Measurements from ENCODE around the gene DGKG. TPM values are rescaled to one million over a fixed set of nuclear protein-coding genes. Genes with fewer than 3 reads are reported as not detected.
A peak's percentile ranks its signal among the peaks of the same experiment; 100 is the strongest.

The DGKG gene
- total RNA-seq, 2 donors from 2014 or later, result 0.42 to 1.0 TPM

DNA sequence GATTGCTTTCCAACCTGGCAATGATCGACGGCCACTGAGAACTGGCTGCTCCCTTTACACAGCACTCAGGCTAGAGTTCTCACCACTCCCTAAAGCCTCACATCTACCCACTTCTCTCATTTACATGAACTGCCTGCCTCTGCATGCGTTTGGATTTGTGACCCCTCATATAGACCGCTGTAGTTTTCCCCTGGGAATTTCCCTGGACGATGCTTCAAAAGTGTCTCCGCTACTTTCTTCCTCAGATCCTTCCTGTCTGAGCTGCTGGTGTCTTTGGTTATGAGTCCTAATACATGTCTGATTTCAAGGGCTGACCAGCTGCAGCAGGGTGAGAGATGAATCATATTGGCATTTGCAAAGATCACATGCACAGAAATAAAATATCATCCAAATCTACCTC is 136.4 kb downstream of the DGKG start:
- no peak for ATAC-seq (replicated peaks in 1 of 2)
- no peak overlapping the region for H3K27ac Mint-ChIP-seq
- DNase-seq, result no peak
- H3K9me3 Mint-ChIP-seq, result no peaks in the 10 kb centered on the region
- H3K27me3 Mint-ChIP-seq (ENCODE audit: low read depth), result peaks cover 52% of the 10 kb centered on the region
- H3K36me3 Mint-ChIP-seq (ENCODE audit: insufficient read depth in 2 of 2), result no peaks in the 10 kb centered on the region
- no peak overlapping the region for H3K4me3 Mint-ChIP-seq
- peaks cover 2% of the 10 kb centered on the region for H3K4me1 Mint-ChIP-seq (ENCODE audit: low read depth)

GRCh38 chr3:186224041-186224610 is 137.9 kb downstream of the DGKG start:
- no peak for DNase-seq
- ATAC-seq (replicated peaks in 1 of 2), result no peak
- Mint-ChIP-seq H3K4me3 (no peak overlapping the region), H3K9me3 (no peaks in the 10 kb centered on the region), H3K27me3 (ENCODE audit: low read depth) (peaks cover 58% of the 10 kb centered on the region), H3K36me3 (ENCODE audit: insufficient read depth in 2 of 2) (no peaks in the 10 kb centered on the region), H3K27ac (no peak overlapping the region), H3K4me1 (ENCODE audit: low read depth) (peaks cover 8% of the 10 kb centered on the region)

GRCh38 chr3:186223476-186223875 is 138.6 kb downstream of the DGKG start:
- H3K36me3 Mint-ChIP-seq (ENCODE audit: insufficient read depth in 2 of 2), result no peaks in the 10 kb centered on the region
- H3K27me3 Mint-ChIP-seq (ENCODE audit: low read depth), result peaks cover 55% of the 10 kb centered on the region
- no peak overlapping the region for H3K27ac Mint-ChIP-seq
- no peaks in the 10 kb centered on the region for H3K9me3 Mint-ChIP-seq
- DNase-seq (no peak), ATAC-seq (replicated peaks in 1 of 2) (no peak)
- H3K4me3 Mint-ChIP-seq, result no peak overlapping the region
- H3K4me1 Mint-ChIP-seq (ENCODE audit: low read depth), result peaks cover 8% of the 10 kb centered on the region

- ATAC-seq (replicated peaks in 1 of 2) (no peak), DNase-seq (no peak)
- Mint-ChIP-seq H3K4me1 (ENCODE audit: low read depth) (peaks cover 21% of the 10 kb centered on the region), H3K9me3 (no peaks in the 10 kb centered on the region), H3K36me3 (ENCODE audit: insufficient read depth in 2 of 2) (no peaks in the 10 kb centered on the region), H3K27ac (no peak overlapping the region), H3K4me3 (no peak overlapping the region), H3K27me3 (ENCODE audit: low read depth) (peaks cover 46% of the 10 kb centered on the region)
Measured at GRCh38 chr3:186221760-186222378, 140.2 kb downstream of the DGKG start.

DNA sequence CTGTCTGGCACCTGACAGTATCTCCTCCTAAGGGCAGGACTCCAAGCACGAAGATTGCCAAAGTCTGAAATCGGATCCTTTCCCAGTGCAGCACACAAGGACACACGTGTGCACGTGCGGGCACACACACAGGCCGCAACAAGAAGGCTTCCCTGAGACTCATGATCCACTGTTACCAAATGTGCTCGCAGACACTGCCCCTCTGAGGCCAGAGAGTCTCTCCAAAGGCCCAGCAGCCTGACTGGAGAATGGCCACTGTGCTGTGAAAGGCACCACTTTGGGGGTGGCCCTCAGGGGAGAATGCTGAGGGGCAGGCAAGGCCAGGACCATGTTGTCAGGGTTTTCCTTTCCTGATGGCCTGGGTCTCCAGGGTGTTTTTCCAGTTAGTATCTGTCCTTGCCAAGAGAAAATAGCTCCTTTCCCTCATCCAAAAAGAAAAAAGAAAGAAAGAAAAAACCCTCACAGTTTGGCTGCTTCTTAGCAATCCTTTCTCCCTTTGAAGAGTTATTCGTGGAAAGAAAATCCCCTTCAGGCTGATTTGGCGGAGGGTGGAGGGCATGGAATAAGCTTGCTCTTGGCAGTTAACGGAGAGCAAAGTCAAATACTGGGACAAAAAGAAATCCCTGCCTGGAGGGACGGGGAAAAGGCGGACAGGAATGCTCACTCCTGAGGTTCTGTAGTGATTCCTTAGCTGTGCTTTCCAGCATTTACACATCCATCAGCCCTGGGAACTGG is 141.0 kb downstream of the DGKG start:
- Mint-ChIP-seq H3K27me3 (ENCODE audit: low read depth) (peaks cover 50% of the 10 kb centered on the region), H3K27ac (no peak overlapping the region), H3K36me3 (ENCODE audit: insufficient read depth in 2 of 2) (no peaks in the 10 kb centered on the region), H3K4me3 (no peak overlapping the region), H3K9me3 (no peaks in the 10 kb centered on the region), H3K4me1 (ENCODE audit: low read depth) (peaks cover 21% of the 10 kb centered on the region)
- ATAC-seq (replicated peaks in 1 of 2) (no peak), DNase-seq (no peak)

GRCh38 chr3:186220365-186220764 is 141.7 kb downstream of the DGKG start:
- H3K4me1 Mint-ChIP-seq (ENCODE audit: low read depth), result peaks cover 21% of the 10 kb centered on the region

GRCh38 chr3:186219211-186219638 is 142.8 kb downstream of the DGKG start:
- H3K9me3 Mint-ChIP-seq, result no peaks in the 10 kb centered on the region
- peaks cover 21% of the 10 kb centered on the region for H3K4me1 Mint-ChIP-seq (ENCODE audit: low read depth)
- no peak for ATAC-seq (replicated peaks in 1 of 2)
- H3K36me3 Mint-ChIP-seq (ENCODE audit: insufficient read depth in 2 of 2), result no peaks in the 10 kb centered on the region
- H3K4me3 Mint-ChIP-seq, result no peak overlapping the region
- DNase-seq, result no peak
- H3K27ac Mint-ChIP-seq, result no peak overlapping the region
- H3K27me3 Mint-ChIP-seq (ENCODE audit: low read depth), result peaks cover 46% of the 10 kb centered on the region

More at GRCh38 chr3:186220365-186220764, 141.7 kb downstream of the DGKG start:
- peak; percentile 67 to 69 for ATAC-seq (replicated peaks in 1 of 2)
- no peak overlapping the region for H3K27ac Mint-ChIP-seq
- no peaks in the 10 kb centered on the region for H3K9me3 Mint-ChIP-seq
- no peak overlapping the region for H3K4me3 Mint-ChIP-seq
- H3K27me3 Mint-ChIP-seq (ENCODE audit: low read depth), result peaks cover 48% of the 10 kb centered on the region
- no peaks in the 10 kb centered on the region for H3K36me3 Mint-ChIP-seq (ENCODE audit: insufficient read depth in 2 of 2)
- DNase-seq, result peak in 1 of 2 donors; percentile 35

DNA sequence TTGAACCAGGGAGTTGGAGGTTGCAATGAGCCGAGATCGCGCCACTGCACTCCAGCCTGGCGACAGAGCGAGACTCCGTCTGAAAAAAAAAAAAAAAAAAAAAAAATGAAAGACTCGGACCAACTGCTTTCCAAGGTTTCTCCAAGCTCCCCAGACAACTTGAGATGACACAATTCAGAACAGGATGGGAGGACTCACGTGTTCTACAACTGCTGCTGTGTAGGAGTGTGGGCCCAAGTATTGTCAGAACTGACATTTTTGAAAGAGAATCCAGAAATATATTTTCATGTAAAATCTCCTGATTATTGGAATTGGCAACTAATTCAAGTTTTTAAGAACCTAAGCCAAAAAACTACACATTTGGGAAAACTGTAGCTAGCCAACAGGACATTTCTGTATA is 143.6 kb downstream of the DGKG start:
- ATAC-seq (replicated peaks in 1 of 2) (no peak), DNase-seq (no peak)
- Mint-ChIP-seq H3K36me3 (ENCODE audit: insufficient read depth in 2 of 2) (no peaks in the 10 kb centered on the region), H3K27ac (no peak overlapping the region), H3K9me3 (no peaks in the 10 kb centered on the region), H3K4me1 (ENCODE audit: low read depth) (peaks cover 21% of the 10 kb centered on the region), H3K27me3 (ENCODE audit: low read depth) (peaks cover 42% of the 10 kb centered on the region), H3K4me3 (no peak overlapping the region)

GRCh38 chr3:186217820-186218164 is 144.2 kb downstream of the DGKG start:
- Mint-ChIP-seq H3K4me3 (no peak overlapping the region), H3K36me3 (ENCODE audit: insufficient read depth in 2 of 2) (no peaks in the 10 kb centered on the region), H3K9me3 (no peaks in the 10 kb centered on the region), H3K27me3 (ENCODE audit: low read depth) (peaks cover 46% of the 10 kb centered on the region), H3K27ac (no peak overlapping the region), H3K4me1 (ENCODE audit: low read depth) (peaks cover 25% of the 10 kb centered on the region)
- peak; percentile 87 to 89 for ATAC-seq (replicated peaks in 1 of 2)
- peak; percentile 17 to 44 for DNase-seq

DNA sequence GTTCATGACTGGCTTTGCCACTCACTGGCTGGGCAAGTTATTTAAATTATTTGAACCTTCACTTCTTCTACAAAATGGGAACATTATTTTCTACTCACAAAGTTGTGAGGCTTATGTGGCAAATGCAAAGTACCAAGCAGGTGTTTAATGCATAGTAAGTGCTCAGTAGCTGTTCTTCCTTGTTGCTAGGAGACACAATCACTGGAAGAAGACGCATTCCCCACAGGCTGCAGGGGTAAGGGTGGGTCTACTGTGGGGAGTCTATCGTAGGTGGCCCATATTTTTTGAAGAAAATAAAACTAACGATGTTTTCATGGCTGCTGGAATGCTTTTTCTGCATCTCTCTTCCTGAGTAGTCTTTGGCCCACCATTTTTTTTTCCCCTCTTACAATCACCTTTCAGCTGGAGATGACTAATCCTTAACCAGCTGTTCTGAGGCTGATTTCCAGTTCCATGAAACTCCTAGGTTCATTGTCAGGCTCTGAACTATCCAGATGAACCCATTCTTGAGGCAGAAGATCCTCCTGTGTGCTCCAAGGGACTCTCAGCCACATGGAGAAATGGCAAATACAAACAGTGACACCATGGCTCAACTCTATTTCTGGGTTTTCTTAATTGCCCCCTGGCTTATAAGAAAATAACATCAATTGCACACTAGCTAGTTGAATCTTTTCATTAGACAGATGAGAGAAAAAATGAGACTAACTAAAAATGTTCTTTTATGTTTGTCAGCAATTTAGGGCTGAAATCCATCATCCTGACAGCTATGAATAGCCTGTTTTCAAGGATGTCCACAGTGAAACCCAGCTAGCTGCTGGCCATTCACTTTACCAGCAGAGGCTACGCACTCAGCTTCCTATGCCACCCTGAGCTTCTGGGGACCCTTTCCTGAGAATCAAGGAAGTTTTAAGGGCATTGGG is 144.9 kb downstream of the DGKG start:
- no peaks in the 10 kb centered on the region for H3K9me3 Mint-ChIP-seq
- H3K27ac Mint-ChIP-seq, result no peak overlapping the region
- ATAC-seq (replicated peaks in 1 of 2) (no peak), DNase-seq (no peak)
- H3K4me3 Mint-ChIP-seq, result no peak overlapping the region
- peaks cover 51% of the 10 kb centered on the region for H3K27me3 Mint-ChIP-seq (ENCODE audit: low read depth)
- H3K4me1 Mint-ChIP-seq (ENCODE audit: low read depth), result peaks cover 25% of the 10 kb centered on the region
- H3K36me3 Mint-ChIP-seq (ENCODE audit: insufficient read depth in 2 of 2), result no peaks in the 10 kb centered on the region

DNA sequence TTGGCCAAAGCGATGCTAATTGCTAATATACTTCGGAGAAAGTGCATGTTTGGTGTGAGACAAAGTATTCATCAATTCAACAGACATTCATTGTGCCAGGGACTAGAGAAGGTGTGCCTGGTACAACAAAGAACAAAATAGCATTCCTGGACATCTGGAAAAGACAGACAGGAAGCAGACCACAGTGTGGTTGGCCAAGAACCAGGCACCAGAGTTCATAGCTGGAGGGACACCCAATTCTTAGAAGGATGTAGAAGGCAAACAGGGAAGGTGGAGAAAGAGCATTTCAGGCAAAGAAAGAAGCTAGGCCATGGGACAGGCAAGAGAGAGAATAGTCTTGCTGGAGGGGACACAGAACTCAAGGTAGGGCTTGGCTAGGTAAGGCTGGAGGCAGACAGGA is 147.4 kb downstream of the DGKG start:
- ATAC-seq (replicated peaks in 1 of 2) (no peak), DNase-seq (no peak)
- Mint-ChIP-seq H3K4me1 (ENCODE audit: low read depth) (peaks cover 23% of the 10 kb centered on the region), H3K27ac (no peak overlapping the region), H3K9me3 (no peaks in the 10 kb centered on the region), H3K27me3 (ENCODE audit: low read depth) (peaks cover 60% of the 10 kb centered on the region), H3K4me3 (no peak overlapping the region), H3K36me3 (ENCODE audit: insufficient read depth in 2 of 2) (no peaks in the 10 kb centered on the region)

DNA sequence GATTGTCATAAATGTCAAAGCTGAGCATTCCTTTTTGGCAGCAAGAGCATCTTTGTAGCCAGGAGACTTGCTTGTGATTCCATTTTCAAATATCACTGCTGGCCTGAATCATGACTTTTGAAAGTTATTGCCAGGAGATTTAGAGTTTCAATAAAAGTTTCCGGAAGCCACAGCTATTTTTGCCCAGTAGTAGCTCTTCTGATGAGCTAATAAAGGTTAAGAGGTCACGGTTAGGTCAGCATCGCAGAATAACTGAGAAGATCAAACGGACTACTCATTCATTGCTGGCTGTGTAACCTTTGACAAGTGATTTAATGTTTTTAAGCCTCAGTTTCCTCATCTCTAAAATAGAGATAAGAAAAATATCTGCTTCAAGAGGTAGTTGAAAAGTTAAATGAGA is 148.1 kb downstream of the DGKG start:
- H3K36me3 Mint-ChIP-seq (ENCODE audit: insufficient read depth in 2 of 2), result no peaks in the 10 kb centered on the region
- H3K4me1 Mint-ChIP-seq (ENCODE audit: low read depth), result peaks cover 23% of the 10 kb centered on the region
- ATAC-seq (replicated peaks in 1 of 2) (no peak), DNase-seq (no peak)
- no peak overlapping the region for H3K4me3 Mint-ChIP-seq
- H3K9me3 Mint-ChIP-seq, result no peaks in the 10 kb centered on the region
- H3K27me3 Mint-ChIP-seq (ENCODE audit: low read depth), result peaks cover 54% of the 10 kb centered on the region
- H3K27ac Mint-ChIP-seq, result no peak overlapping the region

DNA sequence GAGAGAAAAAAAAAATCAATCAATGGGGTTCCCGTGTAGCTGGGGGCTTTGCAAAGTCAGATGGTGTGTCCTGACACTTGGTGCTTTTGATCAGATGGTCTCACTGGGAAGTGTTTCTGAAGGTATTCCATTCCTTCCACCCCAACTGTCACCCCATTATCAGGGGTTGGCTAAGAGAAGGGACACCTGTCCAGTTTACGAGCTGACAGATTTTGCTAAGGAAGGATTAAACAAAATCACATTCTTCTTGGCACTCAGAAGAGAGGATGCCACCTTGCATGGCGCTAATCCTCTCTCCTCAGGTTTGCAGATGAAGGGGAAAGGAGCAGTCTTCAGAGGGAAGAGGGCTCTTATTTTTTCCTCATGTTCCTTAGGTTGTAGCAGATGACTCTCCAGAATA is 149.4 kb downstream of the DGKG start:
- ATAC-seq (replicated peaks in 1 of 2), result no peak
- H3K27ac Mint-ChIP-seq, result no peak overlapping the region
- H3K4me3 Mint-ChIP-seq, result no peak overlapping the region
- peaks cover 61% of the 10 kb centered on the region for H3K27me3 Mint-ChIP-seq (ENCODE audit: low read depth)
- no peak for DNase-seq
- H3K36me3 Mint-ChIP-seq (ENCODE audit: insufficient read depth in 2 of 2), result no peaks in the 10 kb centered on the region
- H3K4me1 Mint-ChIP-seq (ENCODE audit: low read depth), result peaks cover 18% of the 10 kb centered on the region
- H3K9me3 Mint-ChIP-seq, result no peaks in the 10 kb centered on the region

Measured in activated T-cell treated with anti-CD3 and anti-CD28 coated beads, Interleukin-2, amount 50 U/mL, for 72 hours (primary cell).